Adipose tissue (tissue), 3 donors: ENCODE measurements around the gene FYCO1. TPM values are rescaled to one million over a fixed set of nuclear protein-coding genes. Genes with fewer than 3 reads are reported as not detected.
"Not testable (repeated sequence)": the region's sequence is repeated elsewhere in the genome, so short reads cannot be mapped to it uniquely, and the experiment has no call there.

Source experiments
- H3K27ac ChIP-seq: one replicate; pipeline ENCODE4 v1.5.1; 2013; ENCODE audit warnings: low read depth, low read length
- WGBS, 3 donors: extraction: QIAGEN DNeasy Blood & Tissue Kit; methylation state at CpG; one replicate each; pipeline ENCODE4 v1.1.7; 2013; 5-methylcytosine and 5-hydroxymethylcytosine counted together
- polyA plus RNA-seq, 3 donors: library from polyadenylated mRNA; stranded (reverse); fragments of 200-250 nt; gene quantifications; one replicate each; pipeline ENCODE4 v1.2.3, GENCODE V29; 2013
- donor health status: healthy with polysubstance abuse.
- donor health status: Bipolar disorder and iron deficiency.
- donor health status: healthy.

The FYCO1 gene
- polyA plus RNA-seq: 10 to 100 TPM in 2 of 3 donors, 1 to 10 TPM in 1; 7.0 to 17.4 (median 14.3) TPM

- peak within 1 kb of the TSS; percentile 77 for H3K27ac ChIP-seq
- 1% methylated on average over 50 to 67 of the region's 67 CpGs for WGBS, 3 donors
Observed at GRCh38 chr3:45995236-45996192, at the start of gene FYCO1. Gene FYCO1, minus strand, starts transcription at chr3:45995824. Its CDS starts 10,914 bp downstream, at chr3:45984910.

- no peak overlapping the region for H3K27ac ChIP-seq
- 96 to 98% (median 97%) methylated on average over 1 of the region's 1 CpG for WGBS, 3 donors
Observed at GRCh38 chr3:46038916-46039315, 43.3 kb upstream of the FYCO1 start.

- H3K27ac ChIP-seq: not testable (repeated sequence)
- 74 to 83% (median 80%) methylated on average over 3 of the region's 3 CpGs for WGBS, 3 donors
Observed at GRCh38 chr3:46038071-46038470, 42.4 kb upstream of the FYCO1 start.

DNA sequence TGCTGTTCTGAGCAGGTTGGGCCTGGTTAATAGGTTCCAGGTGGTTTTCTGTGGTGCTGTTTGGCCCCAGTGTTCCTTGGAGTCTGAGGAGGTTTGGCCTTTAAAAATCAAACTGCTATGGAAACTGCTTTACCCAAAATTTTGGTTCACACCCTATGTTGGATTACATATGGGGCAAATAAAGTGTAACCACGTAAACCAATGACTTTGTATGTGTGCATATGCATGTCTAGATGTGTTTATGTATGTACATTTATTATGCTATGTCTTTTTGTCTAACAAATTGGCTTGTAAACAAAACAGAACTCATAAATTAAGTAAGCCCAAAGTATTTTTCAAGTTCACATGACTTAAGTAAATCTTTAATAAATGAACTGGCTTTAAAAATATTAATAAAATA lies 40.6 kb upstream of the FYCO1 start:
- 83 to 92% (median 91%) methylated on average over 1 of the region's 1 CpG for WGBS, 3 donors
- no peak overlapping the region for H3K27ac ChIP-seq

DNA sequence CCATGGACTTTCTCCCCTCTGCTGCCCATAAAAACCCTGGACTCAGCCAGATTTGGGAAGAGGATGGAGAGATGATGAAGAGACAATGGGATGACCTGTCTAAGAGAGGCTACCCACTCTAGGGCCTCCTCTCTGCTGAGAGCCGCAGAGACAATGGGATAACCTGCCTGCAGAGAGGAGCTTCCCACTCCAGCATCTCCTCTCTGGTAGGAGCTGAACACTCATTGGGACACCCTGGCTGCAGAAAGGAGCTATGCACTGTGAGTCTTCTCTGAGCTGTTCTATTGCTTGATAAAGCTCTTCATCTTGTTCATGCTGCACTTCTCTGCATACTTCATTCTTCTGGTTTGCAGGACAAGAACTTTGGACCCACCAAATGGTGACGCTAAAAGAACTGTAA lies 36.1 kb upstream of the FYCO1 start:
- H3K27ac ChIP-seq: no peak overlapping the region
- WGBS, 3 donors: 87 to 98% (median 96%) methylated on average over 2 of the region's 2 CpGs

- WGBS, 3 donors: 68 to 98% (median 88%) methylated on average over 4 of the region's 4 CpGs
Observed at GRCh38 chr3:46031269-46031668, 35.6 kb upstream of the FYCO1 start.

DNA sequence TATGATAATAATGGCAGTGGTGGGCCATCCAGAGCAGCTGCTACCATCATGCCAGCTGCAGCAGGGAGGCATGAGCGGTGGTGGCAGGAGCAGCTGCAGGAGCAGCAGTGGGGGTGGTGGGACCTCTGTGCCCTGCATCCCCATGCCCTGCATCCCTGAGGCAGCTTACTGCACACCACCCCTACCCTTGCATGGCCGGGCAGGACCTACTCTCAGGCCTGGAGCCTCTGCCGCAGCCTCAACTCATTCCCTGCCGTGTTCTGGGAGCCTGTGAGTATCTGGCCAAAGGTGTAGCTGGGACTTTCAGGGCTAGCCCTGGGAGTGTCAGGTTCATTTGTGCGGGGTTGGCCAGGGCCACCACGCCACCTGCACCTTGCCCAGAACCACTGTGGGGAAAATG lies 35.0 kb upstream of the FYCO1 start:
- no peak overlapping the region for H3K27ac ChIP-seq
- 82 to 94% (median 94%) methylated on average over 6 of the region's 6 CpGs for WGBS, 3 donors

More at GRCh38 chr3:46031269-46031668, 35.6 kb upstream of the FYCO1 start:
- no peak overlapping the region for H3K27ac ChIP-seq

DNA sequence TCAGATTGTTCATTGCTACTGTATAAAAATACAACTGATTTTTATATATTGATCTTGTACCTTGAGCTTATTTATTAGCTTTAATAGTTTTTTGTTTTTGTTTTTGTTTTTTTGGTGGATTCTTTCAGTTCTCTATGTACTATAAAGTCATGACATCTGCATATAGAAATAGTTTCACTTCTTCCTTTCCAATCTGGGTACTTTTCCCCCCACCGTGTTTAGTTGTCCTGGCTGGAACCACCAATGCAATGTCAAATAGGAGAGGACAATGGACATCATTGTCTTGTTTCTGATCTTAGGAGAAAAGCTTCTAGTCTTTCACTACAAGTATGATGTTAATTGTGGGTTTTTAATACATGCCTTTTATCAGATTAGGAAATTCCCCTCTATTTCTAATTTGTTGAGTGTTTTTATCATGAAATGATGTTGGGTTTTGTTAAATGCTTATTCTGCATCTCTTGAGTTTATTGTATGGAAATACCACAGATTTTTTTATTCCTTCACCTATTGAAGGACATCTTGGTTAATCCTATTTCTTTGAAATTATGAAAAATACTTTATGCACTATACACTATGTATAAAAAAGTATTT lies 34.4 kb upstream of the FYCO1 start:
- H3K27ac ChIP-seq: no peak overlapping the region
- WGBS, 3 donors: 62 to 89% (median 73%) methylated on average over 1 of the region's 1 CpG

- 79 to 88% (median 84%) methylated on average over 6 of the region's 6 CpGs for whole genome bisulfite sequencing, 3 donors
- no peak overlapping the region for H3K27ac ChIP-seq
Observed at GRCh38 chr3:46027736-46028397, 32.2 kb upstream of the FYCO1 start.

DNA sequence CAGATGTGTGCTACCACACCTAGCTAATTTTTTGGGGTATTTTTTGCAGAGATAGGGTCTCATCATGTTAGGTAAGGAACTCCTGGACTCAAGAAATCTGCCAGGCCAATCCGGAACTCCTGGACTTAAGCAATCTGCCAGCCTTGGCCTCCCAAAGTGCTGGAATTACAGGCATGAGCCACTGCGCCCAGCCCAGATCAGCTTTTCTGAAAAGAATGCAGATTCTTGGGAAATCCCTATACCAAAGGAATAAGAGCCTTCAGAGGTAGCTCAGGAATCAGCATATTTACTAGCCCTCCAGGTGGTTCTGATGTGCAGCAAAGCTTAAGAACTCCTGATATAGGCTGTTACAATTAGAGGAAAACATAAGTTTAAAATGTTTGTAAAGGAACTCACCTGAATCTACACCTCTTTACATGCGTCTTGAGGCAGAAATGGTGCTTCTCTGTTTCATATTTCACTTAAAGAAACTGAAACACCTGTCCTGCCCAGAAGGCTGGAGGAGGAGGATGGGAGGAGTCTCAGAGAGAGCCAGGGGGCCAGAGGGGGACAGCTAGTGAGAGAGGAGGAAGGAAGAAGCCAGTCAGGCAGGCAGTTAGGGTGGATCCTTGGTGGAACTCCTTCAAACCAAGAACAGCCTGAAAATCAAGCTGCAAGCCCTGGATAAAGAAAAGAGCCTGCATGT lies 31.5 kb upstream of the FYCO1 start, which contains the start of gene XCR1:
Gene XCR1, minus strand, starts transcription at position 463 of the 685 bp plus-strand sequence. CDS start 5,536 bp downstream, outside the sequence.
- 91 to 95% (median 93%) methylated on average over 3 of the region's 3 CpGs for WGBS, 3 donors
- H3K27ac ChIP-seq: no peak within 1 kb of the TSS

DNA sequence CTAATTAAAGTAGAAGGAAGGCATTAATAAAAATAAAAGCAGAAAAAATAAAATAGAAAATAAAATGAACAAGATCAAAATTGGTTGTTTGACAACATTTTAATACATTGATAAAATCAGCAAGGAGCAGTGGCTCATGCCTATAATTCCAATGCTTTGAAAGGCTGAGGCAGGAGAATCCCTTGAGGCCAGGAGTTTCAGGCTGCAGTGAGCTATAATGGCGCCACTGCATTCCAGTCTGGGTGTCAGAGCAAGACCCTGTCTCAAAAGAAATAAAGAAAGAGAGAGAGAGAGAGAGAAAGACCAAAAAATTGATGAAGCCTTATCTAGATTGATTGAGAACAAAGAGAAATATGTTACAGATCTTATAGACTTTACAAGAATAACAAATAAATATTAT lies 29.5 kb upstream of the FYCO1 start:
- 65 to 73% (median 73%) methylated on average over 1 of the region's 1 CpG for WGBS, 3 donors
- H3K27ac ChIP-seq: no peak overlapping the region

DNA sequence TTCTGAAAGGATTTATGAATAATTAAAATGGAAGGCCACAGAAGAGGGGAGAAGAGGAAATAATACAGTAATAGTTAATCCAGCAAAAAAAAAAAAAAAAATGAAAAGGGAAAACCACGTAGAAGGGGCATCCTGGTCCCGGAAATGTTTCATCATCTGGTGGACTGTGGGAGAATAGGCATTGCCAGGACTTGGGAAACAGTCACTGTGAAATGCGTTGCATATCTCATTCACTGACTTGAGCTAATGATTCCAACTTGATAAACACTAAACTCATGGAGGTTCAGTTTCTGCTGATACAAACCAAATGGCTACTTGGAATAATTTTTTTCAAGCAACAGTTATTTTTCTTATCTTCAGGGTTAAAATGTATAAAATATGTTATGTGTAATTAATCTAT lies 28.5 kb upstream of the FYCO1 start:
- no peak overlapping the region for H3K27ac ChIP-seq
- 33 to 42% (median 39%) methylated on average over 3 of the region's 3 CpGs for WGBS, 3 donors

GRCh38 chr3:46022909-46023785 lies 27.5 kb upstream of the FYCO1 start:
- H3K27ac ChIP-seq: no peak overlapping the region
- WGBS, 3 donors: 92 to 93% (median 92%) methylated on average over 34 of the region's 34 CpGs

DNA sequence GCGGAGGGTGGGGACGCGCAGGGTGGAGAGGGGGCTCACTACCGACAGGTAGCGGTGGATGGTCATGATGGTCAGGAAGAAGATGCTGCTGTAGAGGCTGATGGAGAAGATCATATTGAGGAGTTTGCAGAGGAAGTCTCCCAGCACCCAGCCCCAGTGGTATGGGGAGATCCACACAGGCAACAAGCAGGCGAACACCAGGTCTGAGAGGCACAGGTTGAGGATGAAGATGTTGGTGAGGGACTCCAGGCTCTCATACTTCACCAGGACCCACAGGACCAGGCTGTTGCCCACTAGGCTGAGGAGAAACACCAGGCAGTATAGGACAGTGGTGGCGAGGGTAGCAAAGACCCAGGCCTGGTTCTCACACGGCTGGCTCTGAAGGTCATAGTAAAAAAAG lies 25.9 kb upstream of the FYCO1 start:
- H3K27ac ChIP-seq: no peak overlapping the region
- WGBS, 3 donors: 95 to 98% (median 95%) methylated on average over 8 of the region's 8 CpGs

DNA sequence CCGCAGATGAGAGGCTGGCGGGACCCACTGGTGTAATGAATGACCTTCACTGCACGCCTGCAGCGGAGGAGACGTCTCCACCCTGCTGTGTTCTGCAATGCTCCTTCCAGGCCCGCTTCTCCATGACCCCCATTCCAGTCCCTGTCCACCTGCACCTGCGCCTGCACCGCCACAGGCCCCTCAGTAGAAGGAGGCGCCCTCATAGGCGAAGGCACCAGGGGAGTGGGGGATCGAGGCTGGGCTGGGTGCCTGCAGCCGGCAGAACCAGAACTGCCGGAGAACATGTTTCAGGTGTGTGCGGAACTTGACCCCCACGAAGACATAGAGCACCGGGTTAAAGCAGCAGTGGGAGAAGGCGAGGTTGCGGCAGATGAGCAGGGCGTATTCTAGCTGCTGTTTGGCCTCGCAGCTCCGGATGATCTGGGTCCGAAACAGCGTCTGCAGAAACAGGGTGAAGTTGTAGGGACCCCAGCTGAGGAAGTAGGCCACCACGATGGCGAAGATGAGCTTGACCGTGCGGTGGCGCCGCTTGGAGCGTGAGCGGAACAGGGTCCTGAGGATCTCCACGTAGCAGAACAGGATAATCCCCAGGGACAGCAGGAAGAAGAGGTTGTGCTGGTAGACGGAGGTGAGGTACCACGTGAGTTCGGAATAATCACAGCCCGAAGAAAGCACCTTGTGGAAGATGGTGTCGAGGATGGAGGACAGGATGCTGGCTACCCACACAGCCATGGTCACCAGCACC lies 25.3 kb upstream of the FYCO1 start:
- 92 to 97% (median 95%) methylated on average over 37 of the region's 37 CpGs for WGBS, 3 donors
- no peak overlapping the region for H3K27ac ChIP-seq

- no peak overlapping the region for H3K27ac ChIP-seq
- WGBS, 3 donors: 81 to 96% (median 84%) methylated on average over 1 of the region's 1 CpG
Observed at GRCh38 chr3:46019707-46020106, 24.1 kb upstream of the FYCO1 start.

DNA sequence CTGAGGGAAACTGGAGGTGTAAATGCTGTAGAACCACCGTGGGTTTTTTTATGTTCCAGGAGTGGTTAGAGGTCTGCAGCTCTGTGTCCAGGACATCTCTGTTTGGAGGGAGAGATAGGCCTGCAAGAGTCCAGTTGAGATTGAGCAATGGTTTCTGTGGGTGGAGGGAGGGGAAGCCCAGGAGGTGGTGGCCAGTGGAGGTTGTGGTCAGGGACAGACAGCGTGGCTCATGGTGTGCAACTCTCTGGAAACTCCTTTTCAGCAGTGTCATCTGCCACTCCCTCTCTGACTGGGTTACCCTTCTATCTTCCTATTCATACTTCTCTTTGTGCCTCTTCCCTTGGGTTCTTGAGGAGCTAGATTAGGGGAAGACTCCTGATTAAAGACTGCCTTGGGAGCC lies 22.1 kb upstream of the FYCO1 start:
- no peak overlapping the region for H3K27ac ChIP-seq
- 63 to 75% (median 66%) methylated on average over 2 of the region's 2 CpGs for WGBS, 3 donors
